Embryonic facial prominence (tissue), 1 donor: ENCODE data around the gene HES6.

Source experiments
- DNase-seq: peaks from one replicate; pipeline ENCODE4 v3.0.0-alpha.2; 2016; ENCODE audit errors: extremely low spot score

HES6 gene

GRCh38 chr2:238255151-238255551, 15.3 kb upstream of the HES6 start:
- no peak for DNase-seq

GRCh38 chr2:238254095-238254723, 14.4 kb upstream of the HES6 start:
- no peak for DNase-seq

GRCh38 chr2:238252766-238253630, 13.2 kb upstream of the HES6 start:
- no peak for DNase-seq

GRCh38 chr2:238251986-238252385, 12.1 kb upstream of the HES6 start:
- DNase-seq = no peak

GRCh38 chr2:238251331-238251730, 11.5 kb upstream of the HES6 start:
- DNase-seq = no peak

GRCh38 chr2:238250896-238251295, 11.1 kb upstream of the HES6 start:
- no peak for DNase-seq

- DNase-seq = no peak
Measured at GRCh38 chr2:238247841-238248453, 8.1 kb upstream of the HES6 start.

GRCh38 chr2:238247002-238247822, 7.4 kb upstream of the HES6 start:
- DNase-seq = no peak

GRCh38 chr2:238244151-238244550, 4.3 kb upstream of the HES6 start:
- no peak for DNase-seq

GRCh38 chr2:238243496-238244076, 3.7 kb upstream of the HES6 start:
- no peak for DNase-seq

GRCh38 chr2:238242731-238243495, 3.1 kb upstream of the HES6 start:
- no peak for DNase-seq

- no peak for DNase-seq
Measured at GRCh38 chr2:238241970-238242369, 2.1 kb upstream of the HES6 start.

GRCh38 chr2:238240757-238241711, 1.2 kb upstream of the HES6 start:
- no peak for DNase-seq

GRCh38 chr2:238239543-238239862, 335 bp downstream of the HES6 start:
- no peak for DNase-seq

GRCh38 chr2:238238766-238239542, 884 bp downstream of the HES6 start:
- DNase-seq = no peak

- DNase-seq = no peak
Measured at GRCh38 chr2:238238311-238238765, 1.5 kb downstream of the HES6 start.

GRCh38 chr2:238237431-238238135, 2.3 kb downstream of the HES6 start:
- DNase-seq = no peak

GRCh38 chr2:238236571-238236970, 3.3 kb downstream of the HES6 start:
- no peak for DNase-seq
